SK-N-SH treated with all-trans-retinoic acid at 6 μM for 48 hours (cell line): ENCODE results near the gene OR6P1.

Experiments used
- ARNTL ChIP-seq: fragments of 450-650 bp; formaldehyde crosslinking; IDR thresholded peaks from 2 replicates; pipeline ENCODE4 v1.5.0; 2020; ENCODE audit warnings: low read depth, mild to moderate bottlenecking, moderate library complexity, borderline replicate concordance
- BACH2 ChIP-seq: fragments of 250-450 bp; sonication (Bioruptor Pico); IDR thresholded peaks from 2 replicates; pipeline ENCODE4 v1.9.0; 2021; ENCODE audit warnings: mild to moderate bottlenecking, borderline replicate concordance
- CSDC2 ChIP-seq: fragments of 250-450 bp; sonication (Bioruptor Pico); IDR thresholded peaks from 2 replicates; pipeline ENCODE4 v1.5.0; 2020; ENCODE audit warnings: mild to moderate bottlenecking, moderate library complexity
- GLIS3 ChIP-seq: fragments of 250-450 bp; sonication (Bioruptor Pico); IDR thresholded peaks from 2 replicates; pipeline ENCODE4 v1.5.0; 2020; ENCODE audit warnings: mild to moderate bottlenecking, moderate library complexity
- OSR1 ChIP-seq: fragments of 250-450 bp; sonication (Bioruptor Pico); IDR thresholded peaks from 2 replicates; pipeline ENCODE4 v1.8.0; 2022; ENCODE audit warnings: moderate library complexity, mild to moderate bottlenecking, inconsistent platforms
- RARB ChIP-seq: fragments of 250-450 bp; sonication (Bioruptor Pico); IDR thresholded peaks from 2 replicates; pipeline ENCODE4 v1.8.0; 2021; ENCODE audit warnings: mild to moderate bottlenecking, moderate library complexity
- TSHZ2 ChIP-seq: fragments of 250-450 bp; sonication (Bioruptor Pico); IDR thresholded peaks from 2 replicates; pipeline ENCODE4 v1.5.0; 2020; ENCODE audit warnings: mild to moderate bottlenecking, moderate library complexity
- ZC3H10 ChIP-seq: fragments of 250-450 bp; sonication (Bioruptor Pico); IDR thresholded peaks from 2 replicates; pipeline ENCODE4 v1.5.1; 2021; ENCODE audit warnings: mild to moderate bottlenecking, moderate library complexity
- ZFP3 ChIP-seq: fragments of 250-450 bp; sonication (Bioruptor Pico); IDR thresholded peaks from 2 replicates; pipeline ENCODE4 v1.5.0; 2020; ENCODE audit warnings: mild to moderate bottlenecking, moderate library complexity
- ZNF70 ChIP-seq: fragments of 450-650 bp; formaldehyde crosslinking; IDR thresholded peaks from 2 replicates; pipeline ENCODE4 v1.5.0; 2020; ENCODE audit warnings: mild to moderate bottlenecking, moderate library complexity
- TF ChIP-seq, protein P1 (sequence below): fragments of 250-450 bp; sonication (Bioruptor Pico); IDR thresholded peaks from 2 replicates; pipeline ENCODE4 v1.8.0; 2020; ENCODE audit warnings: mild to moderate bottlenecking, moderate library complexity, borderline replicate concordance
- TF ChIP-seq, protein P2 (sequence below): fragments of 250-450 bp; sonication (Bioruptor Pico); IDR thresholded peaks from 2 replicates; pipeline ENCODE4 v1.8.0; 2021; ENCODE audit warnings: low read depth, mild to moderate bottlenecking, moderate library complexity, borderline replicate concordance

GRCh38 chr1:158547533-158547932 is 22.8 kb downstream of the OR6P1 start:
- TF ChIP-seq OSR1 (CRISPR knock-in tag) (no peak), CSDC2 (CRISPR knock-in tag) (no peak), ARNTL (CRISPR knock-in tag) (no peak), RARB (CRISPR knock-in tag) (no peak), GLIS3 (CRISPR knock-in tag) (no peak), ZNF70 (CRISPR knock-in tag) (no peak), ZFP3 (CRISPR knock-in tag) (no peak), ZC3H10 (CRISPR knock-in tag) (no peak), TSHZ2 (CRISPR knock-in tag) (no peak), BACH2 (CRISPR knock-in tag) (no peak)
- TF ChIP-seq, protein P1, sequence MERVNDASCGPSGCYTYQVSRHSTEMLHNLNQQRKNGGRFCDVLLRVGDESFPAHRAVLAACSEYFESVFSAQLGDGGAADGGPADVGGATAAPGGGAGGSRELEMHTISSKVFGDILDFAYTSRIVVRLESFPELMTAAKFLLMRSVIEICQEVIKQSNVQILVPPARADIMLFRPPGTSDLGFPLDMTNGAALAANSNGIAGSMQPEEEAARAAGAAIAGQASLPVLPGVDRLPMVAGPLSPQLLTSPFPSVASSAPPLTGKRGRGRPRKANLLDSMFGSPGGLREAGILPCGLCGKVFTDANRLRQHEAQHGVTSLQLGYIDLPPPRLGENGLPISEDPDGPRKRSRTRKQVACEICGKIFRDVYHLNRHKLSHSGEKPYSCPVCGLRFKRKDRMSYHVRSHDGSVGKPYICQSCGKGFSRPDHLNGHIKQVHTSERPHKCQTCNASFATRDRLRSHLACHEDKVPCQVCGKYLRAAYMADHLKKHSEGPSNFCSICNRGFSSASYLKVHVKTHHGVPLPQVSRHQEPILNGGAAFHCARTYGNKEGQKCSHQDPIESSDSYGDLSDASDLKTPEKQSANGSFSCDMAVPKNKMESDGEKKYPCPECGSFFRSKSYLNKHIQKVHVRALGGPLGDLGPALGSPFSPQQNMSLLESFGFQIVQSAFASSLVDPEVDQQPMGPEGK (CRISPR knock-in tag) = no peak
- TF ChIP-seq, protein P2, sequence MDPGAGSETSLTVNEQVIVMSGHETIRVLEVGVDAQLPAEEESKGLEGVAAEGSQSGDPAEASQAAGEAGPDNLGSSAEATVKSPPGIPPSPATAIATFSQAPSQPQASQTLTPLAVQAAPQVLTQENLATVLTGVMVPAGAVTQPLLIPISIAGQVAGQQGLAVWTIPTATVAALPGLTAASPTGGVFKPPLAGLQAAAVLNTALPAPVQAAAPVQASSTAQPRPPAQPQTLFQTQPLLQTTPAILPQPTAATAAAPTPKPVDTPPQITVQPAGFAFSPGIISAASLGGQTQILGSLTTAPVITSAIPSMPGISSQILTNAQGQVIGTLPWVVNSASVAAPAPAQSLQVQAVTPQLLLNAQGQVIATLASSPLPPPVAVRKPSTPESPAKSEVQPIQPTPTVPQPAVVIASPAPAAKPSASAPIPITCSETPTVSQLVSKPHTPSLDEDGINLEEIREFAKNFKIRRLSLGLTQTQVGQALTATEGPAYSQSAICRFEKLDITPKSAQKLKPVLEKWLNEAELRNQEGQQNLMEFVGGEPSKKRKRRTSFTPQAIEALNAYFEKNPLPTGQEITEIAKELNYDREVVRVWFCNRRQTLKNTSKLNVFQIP (CRISPR knock-in tag) = no peak
